Mammary epithelial cell (primary cell): ENCODE data around the gene RAD9A.

Experiments
- CTCF ChIP-seq, 2 donors: IDR thresholded peaks in 1 of 2; conservative IDR thresholded peaks in 1 of 2; 2 replicates each; pipeline ENCODE4 v1.5.1; 2011 to 2012; ENCODE audit warnings: inconsistent platforms in 2 of 2, low read length in 2 of 2, mild to moderate bottlenecking in 2 of 2, control low read depth in 1 of 2, low read depth in 1 of 2; ENCODE audit not compliant: insufficient read depth in 1 of 2; ENCODE audit errors: extremely low read depth in 1 of 2
- EZH2 ChIP-seq: IDR thresholded peaks from 2 replicates; pipeline ENCODE4 v1.6.1; 2012; ENCODE audit warnings: low read length, inconsistent platforms, borderline replicate concordance

DNA sequence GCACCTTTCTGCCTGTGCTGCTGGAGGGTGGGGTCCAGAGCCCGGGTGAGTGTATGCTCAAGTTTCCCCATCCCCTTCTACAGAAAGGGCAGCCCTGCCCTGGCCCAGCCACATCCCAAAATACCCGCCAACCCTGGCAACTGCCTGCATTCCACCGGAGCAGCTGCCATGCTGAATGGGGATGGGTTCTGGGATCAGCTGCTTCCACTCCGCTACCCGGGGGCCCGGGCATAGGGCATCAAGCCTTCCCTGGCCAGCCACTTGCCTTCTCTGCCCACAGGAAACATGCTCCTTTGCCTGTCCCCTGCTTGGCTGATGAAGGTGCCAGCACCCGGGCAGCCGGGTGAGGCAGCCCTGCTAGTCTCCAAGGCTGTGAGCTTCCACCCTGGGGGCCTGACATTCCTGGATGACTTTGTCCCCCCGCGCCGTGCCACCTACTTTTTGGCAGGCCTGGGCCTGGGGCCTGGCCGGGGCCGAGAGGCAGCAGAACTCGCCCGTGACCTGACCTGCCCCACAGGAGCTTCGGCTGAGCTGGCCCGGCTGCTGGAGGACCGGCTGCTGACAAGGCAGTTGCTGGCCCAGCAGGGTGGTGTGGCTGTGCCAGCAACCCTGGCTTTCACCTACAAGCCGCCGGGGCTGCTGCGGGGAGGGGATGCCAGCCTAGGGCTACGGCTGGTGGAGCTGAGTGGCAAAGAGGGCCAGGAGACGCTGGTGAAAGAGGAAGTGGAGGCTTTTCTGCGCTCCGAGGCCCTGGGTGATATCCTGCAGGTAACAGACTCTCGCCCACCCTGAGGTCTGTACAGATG is 26.9 kb downstream of the RAD9A start:
- TF ChIP-seq EZH2, result no peak
- no peak for TF ChIP-seq CTCF (conservative IDR thresholded peaks at IDR 0.05 in 1 of 2, IDR thresholded peaks at IDR 0.05 in 1 of 2; ENCODE audit: extremely low read depth in 1 of 2, insufficient read depth in 1 of 2, low read depth in 1 of 2, low read length in 2 of 2)
